Small intestine (tissue), 7 donors: ENCODE measurements around the gene PCDHGA1. TPM values are rescaled to one million over a fixed set of nuclear protein-coding genes. Genes with fewer than 3 reads are reported as not detected.

Experiments used
- DNase-seq, 2 donors: peaks; one replicate each; pipeline versions ENCODE4 v3.0.0 to v3.0.0-alpha.2; 2013
- FAIRE-seq: peaks from 2 replicates; lab custom pipeline; 2012; peaks lifted over from hg19 to GRCh38; lab: Jason Lieb, UNC
- H3K27ac ChIP-seq, 3 donors: one replicate each; pipeline ENCODE4 v1.5.1; 2013; ENCODE audit warnings: low read length in 2 of 3, mild to moderate bottlenecking in 2 of 3, control low read depth in 1 of 3, inconsistent platforms in 1 of 3, low read depth in 1 of 3, moderate library complexity in 1 of 3
- H3K27me3 ChIP-seq, 3 donors: one replicate each; pipeline ENCODE4 v1.6.1; 2013; ENCODE audit warnings: low read length in 3 of 3, inconsistent platforms in 1 of 3; ENCODE audit not compliant: control insufficient read depth in 3 of 3, insufficient read depth in 3 of 3
- H3K36me3 ChIP-seq, 3 donors: one replicate each; pipeline ENCODE4 v1.6.1; 2013; ENCODE audit warnings: low read length in 3 of 3, inconsistent platforms in 1 of 3, low read depth in 1 of 3, mild to moderate bottlenecking in 1 of 3, moderate library complexity in 1 of 3; ENCODE audit not compliant: control insufficient read depth in 3 of 3, insufficient read depth in 2 of 3
- H3K4me1 ChIP-seq, 3 donors: one replicate each; pipeline ENCODE4 v1.6.1; 2013; ENCODE audit warnings: low read length in 2 of 3, inconsistent platforms in 1 of 3, low read depth in 1 of 3, mild to moderate bottlenecking in 1 of 3, moderate library complexity in 1 of 3; ENCODE audit not compliant: control insufficient read depth in 3 of 3, insufficient read depth in 2 of 3
- H3K4me3 ChIP-seq, 3 donors: one replicate each; pipeline ENCODE4 v1.5.1; 2013; ENCODE audit warnings: low read length in 3 of 3, control low read depth in 1 of 3, inconsistent platforms in 1 of 3, low read depth in 1 of 3, mild to moderate bottlenecking in 1 of 3, moderate library complexity in 1 of 3
- H3K9me3 ChIP-seq, 2 donors: one replicate each; pipeline ENCODE4 v1.6.1; 2013; ENCODE audit warnings: low read depth in 1 of 2, low read length in 1 of 2; ENCODE audit not compliant: control insufficient read depth in 2 of 2, insufficient read depth in 1 of 2
- WGBS, 3 donors: extraction: QIAGEN DNeasy Blood & Tissue Kit; methylation state at CpG; one replicate each; pipeline ENCODE4 v1.1.7; 2013; 5-methylcytosine and 5-hydroxymethylcytosine counted together
- polyA plus RNA-seq, 4 donors: library from polyadenylated mRNA; stranded (reverse) in 3 of 4; unstranded in 1 of 4; fragments of 200-250 nt in 3 of 4; fragments of 120-200 nt in 1 of 4; gene quantifications; one replicate each; pipeline versions ENCODE4 v1.2.1 to v1.2.3, GENCODE V29; 2013
- donor health status: healthy with polysubstance abuse.
- donor health status: control.
- donor health status: control.
- donor health status: Bipolar disorder and iron deficiency.
- donor health status: healthy.

PCDHGA1 gene
- polyA plus RNA-seq, 4 donors = 0.10 to 0.27 (median 0.13) TPM; not detected in 1

- no peaks in the 10 kb centered on the region for H3K4me1 ChIP-seq
- DNase-seq = no peak
- no peak overlapping the region for H3K27ac ChIP-seq
- H3K27me3 ChIP-seq = peaks cover 17 to 91% (median 19%) of the 10 kb centered on the region in 3 donors
- FAIRE-seq = no peak
- H3K36me3 ChIP-seq = peaks cover 0 to 22% (median 0%) of the 10 kb centered on the region in 3 donors
- WGBS, 3 donors = 81 to 86% (median 83%) methylated on average over 13 of the region's 13 CpGs
- no peak overlapping the region for H3K4me3 ChIP-seq
- no peaks in the 10 kb centered on the region for H3K9me3 ChIP-seq
These were observed 160.5 kb downstream of the PCDHGA1 start for GRCh38 chr5:141490771-141491170.

GRCh38 chr5:141491323-141492167 is 161.2 kb downstream of the PCDHGA1 start:
- WGBS, 3 donors = 22 to 42% (median 26%) methylated on average over 63 to 66 of the region's 66 CpGs
- H3K27ac ChIP-seq = no peak overlapping the region
- H3K4me3 ChIP-seq = peak overlapping the region in 1 of 3 donors; percentile 9
- H3K9me3 ChIP-seq = no peaks in the 10 kb centered on the region
- no peaks in the 10 kb centered on the region for H3K4me1 ChIP-seq
- FAIRE-seq (no peak), DNase-seq (no peak)
- H3K36me3 ChIP-seq = peaks cover 0 to 19% (median 0%) of the 10 kb centered on the region in 3 donors
- H3K27me3 ChIP-seq = peaks cover 16 to 90% (median 19%) of the 10 kb centered on the region in 3 donors

DNA sequence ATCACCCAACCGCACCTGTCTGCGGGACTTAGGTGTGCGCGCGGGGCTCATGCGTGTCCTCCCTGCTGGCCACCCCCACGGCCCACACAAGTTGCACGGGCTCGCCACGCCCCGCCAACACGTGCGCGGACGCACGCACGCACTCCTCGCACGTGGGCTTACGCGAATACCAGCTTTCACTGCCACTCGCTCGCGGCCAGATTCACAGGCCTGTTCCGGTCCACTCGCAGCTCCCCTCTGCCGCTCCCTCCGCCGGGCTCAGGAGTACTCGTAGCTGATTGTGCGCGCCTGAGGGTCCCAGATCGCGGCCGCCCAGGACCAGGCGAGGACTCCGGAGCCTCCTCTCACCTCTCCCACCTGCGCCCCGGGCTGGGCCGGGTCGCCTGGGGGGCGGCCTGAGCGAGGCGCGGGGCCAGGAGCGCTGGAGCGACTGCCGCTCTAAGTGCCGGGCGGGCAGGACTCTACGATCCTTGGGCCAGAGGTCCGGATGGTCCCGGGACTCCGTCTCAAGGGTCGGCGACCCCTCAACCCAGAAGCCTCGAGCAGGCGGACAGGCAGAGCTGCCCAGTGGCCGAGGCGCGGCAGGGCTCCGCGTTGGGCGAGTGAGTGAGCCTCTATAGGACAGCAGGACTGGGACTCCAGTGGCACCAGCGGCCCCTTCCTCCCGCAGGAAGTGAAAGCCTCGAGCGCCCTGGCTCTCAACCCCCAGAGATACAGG is 162.0 kb downstream of the PCDHGA1 start:
- no peaks in the 10 kb centered on the region for H3K9me3 ChIP-seq
- DNase-seq = no peak
- WGBS, 3 donors = 18 to 41% (median 22%) methylated on average over 60 to 68 of the region's 68 CpGs
- no peaks in the 10 kb centered on the region for H3K4me1 ChIP-seq
- H3K27me3 ChIP-seq = peaks cover 16 to 83% (median 19%) of the 10 kb centered on the region in 3 donors
- H3K4me3 ChIP-seq = peak overlapping the region in 1 of 3 donors; percentile 9
- no peak overlapping the region for H3K27ac ChIP-seq
- no peak for FAIRE-seq
- peaks cover 0 to 16% (median 0%) of the 10 kb centered on the region in 3 donors for H3K36me3 ChIP-seq

- Histone ChIP-seq H3K9me3 (no peaks in the 10 kb centered on the region), H3K36me3 (peaks cover 0 to 15% (median 0%) of the 10 kb centered on the region in 3 donors), H3K4me1 (no peaks in the 10 kb centered on the region), H3K4me3 (no peak overlapping the region), H3K27ac (peak overlapping the region in 1 of 3 donors; percentile 22), H3K27me3 (peaks cover 16 to 73% (median 19%) of the 10 kb centered on the region in 3 donors)
- DNase-seq (no peak), FAIRE-seq (no peak)
- WGBS, 3 donors = 71 to 73% (median 73%) methylated on average over 10 of the region's 10 CpGs
These were observed 163.4 kb downstream of the PCDHGA1 start for GRCh38 chr5:141493500-141494422.

DNA sequence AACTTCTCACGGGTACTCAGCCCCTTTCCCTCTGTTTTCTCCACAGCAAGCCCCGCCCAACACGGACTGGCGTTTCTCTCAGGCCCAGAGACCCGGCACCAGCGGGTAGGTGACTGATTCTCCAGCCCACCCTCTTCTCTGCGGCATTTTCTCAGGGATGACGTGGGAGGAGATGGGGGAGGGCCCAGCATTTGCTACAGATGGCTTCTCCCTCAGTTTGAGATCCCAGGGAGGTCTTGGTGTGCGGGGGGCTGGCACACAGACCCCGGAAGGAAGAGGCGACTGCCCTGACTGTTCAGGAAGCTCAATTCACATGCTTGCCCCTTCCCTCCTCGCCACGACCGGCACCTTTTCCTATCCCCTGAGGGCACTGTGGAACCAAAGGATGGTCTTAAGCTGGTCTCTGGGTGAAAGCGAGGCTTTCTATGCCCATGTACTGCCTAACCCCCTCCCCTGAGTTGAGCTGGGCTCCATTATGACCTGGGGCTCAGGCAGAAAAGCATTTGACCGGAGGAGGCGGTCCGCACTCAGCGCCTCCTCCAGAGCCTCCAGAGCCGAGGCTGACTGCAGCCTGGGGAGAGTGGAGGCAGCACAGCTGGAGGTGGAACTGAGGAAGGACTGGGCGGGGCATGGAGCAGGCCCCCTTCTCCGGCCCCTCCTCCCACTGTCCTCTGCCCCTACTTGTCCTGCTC is 164.6 kb downstream of the PCDHGA1 start:
- FAIRE-seq = no peak
- Histone ChIP-seq H3K27ac (peak overlapping the region in 1 of 3 donors; percentile 22), H3K4me3 (no peak overlapping the region), H3K9me3 (no peaks in the 10 kb centered on the region), H3K36me3 (peaks cover 0 to 15% (median 0%) of the 10 kb centered on the region in 3 donors), H3K4me1 (no peaks in the 10 kb centered on the region), H3K27me3 (peaks cover 13 to 63% (median 19%) of the 10 kb centered on the region in 3 donors)
- DNase-seq = no peak
- 49 to 63% (median 55%) methylated on average over 21 to 22 of the region's 22 CpGs for WGBS, 3 donors

DNA sequence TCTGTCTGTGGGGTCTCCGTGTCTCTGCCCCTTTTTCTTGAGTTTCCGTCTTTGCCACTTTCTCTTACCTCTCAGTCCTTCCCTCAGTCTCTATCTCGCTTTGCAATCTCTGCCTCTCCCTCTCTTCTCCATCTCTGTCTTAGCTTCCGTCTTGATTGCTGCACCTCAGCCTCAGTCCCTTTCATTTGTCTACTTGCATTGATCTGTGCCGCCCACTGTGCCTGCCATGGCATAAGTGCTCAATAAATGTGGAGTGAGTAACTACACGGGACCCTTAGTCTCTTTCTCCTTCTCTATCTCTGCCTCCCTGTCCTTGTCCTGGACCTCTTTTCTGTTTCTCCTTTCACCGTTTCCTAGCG is 165.1 kb downstream of the PCDHGA1 start:
- Histone ChIP-seq H3K36me3 (peaks cover 0 to 15% (median 0%) of the 10 kb centered on the region in 3 donors), H3K4me3 (no peak overlapping the region), H3K9me3 (no peaks in the 10 kb centered on the region), H3K27me3 (peaks cover 13 to 58% (median 19%) of the 10 kb centered on the region in 3 donors), H3K4me1 (no peaks in the 10 kb centered on the region), H3K27ac (no peak overlapping the region)
- FAIRE-seq = no peak
- 76 to 80% (median 77%) methylated on average over 8 of the region's 8 CpGs for WGBS, 3 donors
- no peak for DNase-seq

GRCh38 chr5:141496038-141496437 is 165.7 kb downstream of the PCDHGA1 start:
- Histone ChIP-seq H3K27me3 (peaks cover 8 to 52% (median 16%) of the 10 kb centered on the region in 3 donors), H3K36me3 (peaks cover 0 to 14% (median 0%) of the 10 kb centered on the region in 3 donors), H3K27ac (no peak overlapping the region), H3K4me1 (no peaks in the 10 kb centered on the region), H3K9me3 (no peaks in the 10 kb centered on the region), H3K4me3 (no peak overlapping the region)
- no peak for DNase-seq
- no peak for FAIRE-seq
- 65 to 82% (median 68%) methylated on average over 4 of the region's 4 CpGs for WGBS, 3 donors
